Daoy (cell line): ENCODE results near the gene ARL14EP. TPM values are rescaled to one million over a fixed set of nuclear protein-coding genes. Genes with fewer than 3 reads are reported as not detected.

ENCODE experiments used
- DNase-seq: peaks from one replicate; pipeline ENCODE4 v3.0.0-alpha.2; 2015; ENCODE audit warnings: low read depth
- total RNA-seq: library from RNA; depleted of rRNA; stranded (reverse); fragments of >200 nt; shearing (Covaris generic); gene quantifications from 2 replicates; pipeline ENCODE4 v1.2.3, GENCODE V29; 2014; rRNA removed

Gene ARL14EP
- total RNA-seq, 1 experiment from 2014 or later, result 13.0 TPM

- DNase-seq, result no peak
Measured at GRCh38 chr11:30380846-30381245, 57.9 kb downstream of the ARL14EP start.

GRCh38 chr11:30381879-30382278, 59.0 kb downstream of the ARL14EP start:
- no peak for DNase-seq

Other genes with a start within 250 kb of the ARL14EP start
- gene FSHB, start 92.1 kb upstream of the ARL14EP start, total RNA-seq, result not detected in 2 replicates